Liver (tissue), 9 donors: ENCODE data around the gene XKR8. TPM values are rescaled to one million over a fixed set of nuclear protein-coding genes. Genes with fewer than 3 reads are reported as not detected.

Experiments used
- DNase-seq: peaks from one replicate; pipeline ENCODE4 v3.0.0-alpha.2; 2017; ENCODE audit warnings: low spot score
- H3K27ac ChIP-seq, 2 donors: one replicate each; pipeline ENCODE4 v1.7.0; 2013; ENCODE audit warnings: inconsistent platforms in 2 of 2, low read length in 2 of 2, control low read depth in 1 of 2, low read depth in 1 of 2, mild to moderate bottlenecking in 1 of 2
- H3K27me3 ChIP-seq, 4 donors: one replicate each; pipeline versions ENCODE4 v1.6.1 to v1.7.0; 2013; ENCODE audit warnings: low read length in 3 of 4, inconsistent platforms in 1 of 4, mild to moderate bottlenecking in 1 of 4, moderate library complexity in 1 of 4; ENCODE audit not compliant: control insufficient read depth in 4 of 4, insufficient read depth in 4 of 4
- H3K36me3 ChIP-seq, 4 donors: one replicate each; pipeline versions ENCODE4 v1.6.1 to v1.7.0; 2013; ENCODE audit warnings: low read length in 3 of 4, mild to moderate bottlenecking in 3 of 4, low read depth in 1 of 4, moderate library complexity in 1 of 4; ENCODE audit not compliant: control insufficient read depth in 4 of 4, insufficient read depth in 3 of 4
- H3K4me1 ChIP-seq, 4 donors: one replicate each; pipeline versions ENCODE4 v1.6.1 to v1.7.0; 2013; ENCODE audit warnings: low read length in 3 of 4, mild to moderate bottlenecking in 3 of 4, moderate library complexity in 1 of 4; ENCODE audit not compliant: control insufficient read depth in 4 of 4, insufficient read depth in 4 of 4
- H3K4me3 ChIP-seq, 3 donors: one replicate each; pipeline versions ENCODE4 v1.6.1 to v1.7.0; 2013; ENCODE audit warnings: low read length in 3 of 3, control low read depth in 1 of 3, low read depth in 1 of 3, mild to moderate bottlenecking in 1 of 3
- H3K9ac ChIP-seq, 2 donors: one replicate each; pipeline ENCODE4 v1.7.0; 2013; ENCODE audit warnings: low read length in 2 of 2, mild to moderate bottlenecking in 2 of 2, moderate library complexity in 2 of 2, control low read depth in 1 of 2, low read depth in 1 of 2
- H3K9me3 ChIP-seq, 4 donors: one replicate each; pipeline versions ENCODE4 v1.6.1 to v1.7.0; 2013; ENCODE audit warnings: low read length in 3 of 4; ENCODE audit not compliant: control insufficient read depth in 4 of 4
- ATF3 ChIP-seq: IDR thresholded peaks from 2 replicates; pipeline ENCODE4 v1.6.1; 2016; ENCODE audit warnings: antibody characterized with exemption
- CTCF ChIP-seq: fragments of 150-350 bp; IDR thresholded peaks from 2 replicates; pipeline ENCODE4 v1.5.1; 2017; ENCODE audit warnings: improper control_type of control experiment, low read depth, low read length; ENCODE audit not compliant: missing input control
- EGR1 ChIP-seq, 2 donors: IDR thresholded peaks; 2 replicates each; pipeline ENCODE4 v1.6.1; 2016 to 2018; ENCODE audit warnings: antibody characterized with exemption in 2 of 2, low read depth in 2 of 2
- FOXA1 ChIP-seq: IDR thresholded peaks from 2 replicates; pipeline ENCODE4 v1.6.1; 2016; ENCODE audit warnings: antibody characterized with exemption
- FOXA2 ChIP-seq: IDR thresholded peaks from 2 replicates; pipeline ENCODE4 v1.6.1; 2016; ENCODE audit warnings: antibody characterized with exemption
- GABPA ChIP-seq, 2 donors: IDR thresholded peaks in 1 of 2; conservative IDR thresholded peaks in 1 of 2; 2 replicates each; pipeline ENCODE4 v1.6.1; 2016; ENCODE audit warnings: antibody characterized with exemption in 2 of 2, mild to moderate bottlenecking in 1 of 2, moderate library complexity in 1 of 2
- HNF4A ChIP-seq, 2 donors: conservative IDR thresholded peaks; 2 replicates each; pipeline ENCODE4 v1.6.1; 2016; ENCODE audit warnings: antibody characterized with exemption in 2 of 2, mild to moderate bottlenecking in 2 of 2
- HNF4G ChIP-seq: IDR thresholded peaks from 2 replicates; pipeline ENCODE4 v1.6.1; 2016; ENCODE audit warnings: antibody characterized with exemption
- JUND ChIP-seq, 2 donors: IDR thresholded peaks; 2 replicates each; pipeline ENCODE4 v1.6.1; 2016; ENCODE audit warnings: antibody characterized with exemption in 2 of 2
- MAX ChIP-seq: IDR thresholded peaks from 2 replicates; pipeline ENCODE4 v1.6.1; 2016; ENCODE audit warnings: antibody characterized with exemption
- NR2F2 ChIP-seq: IDR thresholded peaks from 2 replicates; pipeline ENCODE4 v1.6.1; 2016; ENCODE audit warnings: antibody characterized with exemption
- RAD21 ChIP-seq, 2 donors: IDR thresholded peaks; 2 replicates each; pipeline ENCODE4 v1.6.1; 2016; ENCODE audit warnings: antibody characterized with exemption in 2 of 2, mild to moderate bottlenecking in 2 of 2
- REST ChIP-seq: IDR thresholded peaks from 2 replicates; pipeline ENCODE4 v1.6.1; 2016; ENCODE audit warnings: antibody characterized with exemption, mild to moderate bottlenecking
- RXRA ChIP-seq, 2 donors: IDR thresholded peaks; 2 replicates each; pipeline ENCODE4 v1.6.1; 2017 to 2018; ENCODE audit warnings: antibody characterized with exemption in 2 of 2, mild to moderate bottlenecking in 1 of 2
- SP1 ChIP-seq: IDR thresholded peaks from 2 replicates; pipeline ENCODE4 v1.6.1; 2018; ENCODE audit warnings: antibody characterized with exemption, mild to moderate bottlenecking
- TAF1 ChIP-seq: conservative IDR thresholded peaks from 2 replicates; pipeline ENCODE4 v1.6.1; 2016; ENCODE audit warnings: antibody characterized with exemption, mild to moderate bottlenecking
- YY1 ChIP-seq: IDR thresholded peaks from 2 replicates; pipeline ENCODE4 v1.6.1; 2016; ENCODE audit warnings: antibody characterized with exemption, mild to moderate bottlenecking
- ZBTB33 ChIP-seq: IDR thresholded peaks from 2 replicates; pipeline ENCODE4 v1.6.1; 2016; ENCODE audit warnings: antibody characterized with exemption
- WGBS: extraction: QIAGEN DNeasy Blood & Tissue Kit; methylation state at CpG from one replicate; pipeline ENCODE4 v1.1.7; 2013; 5-methylcytosine and 5-hydroxymethylcytosine counted together
- polyA plus RNA-seq, 2 donors: library from polyadenylated mRNA; stranded (reverse) in 1 of 2; unstranded in 1 of 2; fragments of 200-250 nt in 1 of 2; fragments of >200 nt in 1 of 2; fragmentation: Nextera tagmentation in 1 of 2; extraction: Ambion mirVana in 1 of 2; gene quantifications; one replicate each; pipeline versions ENCODE4 v1.2.1 to v1.2.3, GENCODE V29; 2013 to 2015
- total RNA-seq, 2 donors: library from RNA; depleted of rRNA; stranded (reverse); fragments of >200 nt; gene quantifications; one replicate each; pipeline ENCODE4 v1.2.3, GENCODE V29; 2014
- donor health status: healthy.
- donor health status: healthy.
- donor health status: healthy.
- donor health status: healthy.
- donor health status: healthy.

XKR8 gene
- total and polyA plus RNA-seq, 4 donors, result 4.9 to 8.1 (median 6.2) TPM

- no peaks in the 10 kb centered on the region for H3K27me3 ChIP-seq
- no peak overlapping the region for H3K4me3 ChIP-seq
- peaks cover 0 to 38% (median 10%) of the 10 kb centered on the region in 4 donors for H3K36me3 ChIP-seq
- peaks cover 9 to 18% (median 12%) of the 10 kb centered on the region in 4 donors for H3K4me1 ChIP-seq
- TF ChIP-seq ATF3 (no peak), TAF1 (no peak), RXRA (IDR thresholded peaks at IDR 0.05) (no peak), HNF4G (no peak), JUND (IDR thresholded peaks at IDR 0.05) (no peak), RAD21 (IDR thresholded peaks at IDR 0.05) (no peak), ZBTB33 (no peak), MAX (no peak), CTCF (no peak), REST (no peak), SP1 (no peak), EGR1 (IDR thresholded peaks at IDR 0.05; ENCODE audit: low read depth in 2 of 2) (no peak), YY1 (no peak), NR2F2 (no peak), GABPA (IDR thresholded peaks at IDR 0.05 in 1 of 2, conservative IDR thresholded peaks at IDR 0.05 in 1 of 2) (no peak), FOXA1 (no peak), FOXA2 (no peak), HNF4A (conservative IDR thresholded peaks at IDR 0.05) (no peak)
- H3K9me3 ChIP-seq, result no peaks in the 10 kb centered on the region
- no peak for DNase-seq
- WGBS, result 91% methylated on average over 11 of the region's 11 CpGs
- no peak overlapping the region for H3K27ac ChIP-seq
- H3K9ac ChIP-seq, result no peak overlapping the region
These were observed 3.6 kb downstream of the XKR8 start for GRCh38 chr1:27963393-27963792.
